ENCODE data around the gene CADPS.

The CADPS gene

GRCh38 chr3:62678841-62679240 lies 196.4 kb downstream of the CADPS start:
- no peak for DNase-seq

GRCh38 chr3:62677926-62678325 lies 197.3 kb downstream of the CADPS start:
- DNase-seq: no peak

- no peak for DNase-seq
These were observed 198.4 kb downstream of the CADPS start for GRCh38 chr3:62676689-62677271.

GRCh38 chr3:62675492-62675891 lies 199.7 kb downstream of the CADPS start:
- DNase-seq: no peak

- DNase-seq: no peak
These were observed 202.3 kb downstream of the CADPS start for GRCh38 chr3:62672988-62673313.

GRCh38 chr3:62672270-62672987 lies 202.8 kb downstream of the CADPS start:
- no peak for DNase-seq

- DNase-seq: no peak
These were observed 204.9 kb downstream of the CADPS start for GRCh38 chr3:62670351-62670750.

GRCh38 chr3:62669161-62669560 lies 206.1 kb downstream of the CADPS start:
- no peak for DNase-seq

- no peak for DNase-seq
These were observed 207.5 kb downstream of the CADPS start for GRCh38 chr3:62667714-62668113.

GRCh38 chr3:62665627-62666437 lies 209.4 kb downstream of the CADPS start:
- DNase-seq: peak; percentile 24 to 25

- DNase-seq: no peak
These were observed 212.5 kb downstream of the CADPS start for GRCh38 chr3:62662677-62663076.

GRCh38 chr3:62659660-62660059 lies 215.6 kb downstream of the CADPS start:
- DNase-seq: no peak

GRCh38 chr3:62655691-62656063 lies 219.5 kb downstream of the CADPS start:
- no peak for DNase-seq

- DNase-seq: no peak
These were observed 220.0 kb downstream of the CADPS start for GRCh38 chr3:62655056-62655690.

GRCh38 chr3:62653796-62654195 lies 221.4 kb downstream of the CADPS start:
- no peak for DNase-seq

GRCh38 chr3:62647711-62648110 lies 227.5 kb downstream of the CADPS start:
- DNase-seq: no peak

GRCh38 chr3:62644493-62644892 lies 230.7 kb downstream of the CADPS start:
- DNase-seq: no peak

- DNase-seq: no peak
These were observed 236.9 kb downstream of the CADPS start for GRCh38 chr3:62638316-62638715.

GRCh38 chr3:62636235-62636826 lies 238.9 kb downstream of the CADPS start:
- DNase-seq: no peak

GRCh38 chr3:62632510-62633294 lies 242.5 kb downstream of the CADPS start:
- DNase-seq: no peak

- no peak for DNase-seq
These were observed 243.7 kb downstream of the CADPS start for GRCh38 chr3:62631488-62631887.

GRCh38 chr3:62630664-62631063 lies 244.6 kb downstream of the CADPS start:
- no peak for DNase-seq
